GM23248 (cell line): ENCODE measurements around the gene WAC.

Experiments used
- EZH2 ChIP-seq: fragments of 200-600 bp; sonication (generic); IDR thresholded peaks from 2 replicates; pipeline ENCODE4 v1.6.1; 2018; ENCODE audit warnings: antibody characterized with exemption, mild to moderate bottlenecking; ENCODE audit not compliant: insufficient read depth, poor library complexity, severe bottlenecking
- EZH2phosphoT487 ChIP-seq: fragments of 200-600 bp; sonication (generic); IDR thresholded peaks from 2 replicates; pipeline ENCODE4 v1.6.1; 2018; ENCODE audit warnings: antibody characterized with exemption, moderate library complexity, mild to moderate bottlenecking, low read depth; ENCODE audit not compliant: insufficient read depth

DNA sequence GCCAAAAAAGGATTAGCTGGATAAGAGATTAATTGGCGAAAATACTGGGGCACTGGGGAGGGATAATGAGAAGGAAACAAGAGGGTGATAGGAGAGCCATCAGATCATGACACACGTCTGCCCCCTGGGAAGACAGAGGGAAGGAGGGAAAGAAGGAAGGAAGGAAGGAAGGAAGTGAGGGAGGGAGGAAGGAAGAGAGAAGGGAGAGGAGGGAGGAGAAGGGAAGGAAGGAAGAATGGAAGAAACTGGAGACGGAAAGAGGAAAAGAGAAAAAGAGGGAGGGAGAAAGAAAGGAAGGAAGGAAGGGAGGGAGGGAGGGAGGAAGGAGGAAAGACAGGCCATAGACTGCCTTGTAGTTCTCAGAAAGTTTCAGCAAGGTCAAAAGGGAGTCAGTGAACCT lies 37.8 kb upstream of the WAC start:
- TF ChIP-seq EZH2 (no peak), EZH2phosphoT487 (no peak)
